ENCODE results near the gene IGSF3.
"Not testable (repeated sequence)": the region's sequence is repeated elsewhere in the genome, so short reads cannot be mapped to it uniquely, and the experiment has no call there.

GRCh38 chr1:116634386-116634785, 33.1 kb downstream of the IGSF3 start:
- TF ChIP-seq CTCF (IDR thresholded peaks at IDR 0.05; ENCODE audit: low read length); EZH2 (optimal IDR thresholded peaks at IDR 0.05; ENCODE audit: low read depth, low read length); EZH2phosphoT487 (IDR thresholded peaks at IDR 0.05; ENCODE audit: low read length): not testable (repeated sequence)

Data from MM.1S (cell line).